Stimulated activated CD4-positive, alpha-beta T cell treated with anti-CD3 and anti-CD28 coated beads, Interleukin-12 subunit alpha, Interleukin-12 subunit beta, amount 100 ng/mL, for 24 hours (primary cell): Measurements from ENCODE around the gene OR2T2.
"Not testable (repeated sequence)": the region's sequence is repeated elsewhere in the genome, so short reads cannot be mapped to it uniquely, and the experiment has no call there.

Experiments used
- DNase-seq, 2 experiments: peaks; one replicate each; pipeline ENCODE4 v3.0.0-alpha.2; 2020; ENCODE audit warnings: low read depth in 2 of 2

OR2T2 gene, protein sequence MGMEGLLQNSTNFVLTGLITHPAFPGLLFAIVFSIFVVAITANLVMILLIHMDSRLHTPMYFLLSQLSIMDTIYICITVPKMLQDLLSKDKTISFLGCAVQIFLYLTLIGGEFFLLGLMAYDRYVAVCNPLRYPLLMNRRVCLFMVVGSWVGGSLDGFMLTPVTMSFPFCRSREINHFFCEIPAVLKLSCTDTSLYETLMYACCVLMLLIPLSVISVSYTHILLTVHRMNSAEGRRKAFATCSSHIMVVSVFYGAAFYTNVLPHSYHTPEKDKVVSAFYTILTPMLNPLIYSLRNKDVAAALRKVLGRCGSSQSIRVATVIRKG

DNA sequence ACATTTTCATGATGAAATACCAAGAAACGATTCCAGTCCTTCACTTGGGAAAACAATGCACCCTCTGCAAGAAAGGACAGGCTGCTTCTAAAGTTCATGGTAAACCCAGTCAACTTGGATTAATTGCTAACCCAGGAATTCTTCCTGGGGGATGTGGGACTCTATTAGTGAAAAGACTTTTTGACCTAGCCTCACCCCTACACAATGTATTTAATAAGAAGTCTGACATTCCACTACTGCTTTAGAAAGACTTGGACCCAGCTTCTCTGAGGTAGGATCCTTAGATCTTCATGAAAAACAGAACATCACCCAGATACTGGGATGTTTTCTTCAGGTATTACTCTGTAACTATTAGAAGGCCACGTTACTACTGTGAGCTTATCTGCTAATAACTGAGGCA lies at the start of gene OR2T2:
TSS of gene OR2T2 (plus strand) at position 239 of the 400 bp plus-strand sequence. CDS start 7,161 bp downstream, outside the sequence.
- DNase-seq = not testable (repeated sequence)

DNA sequence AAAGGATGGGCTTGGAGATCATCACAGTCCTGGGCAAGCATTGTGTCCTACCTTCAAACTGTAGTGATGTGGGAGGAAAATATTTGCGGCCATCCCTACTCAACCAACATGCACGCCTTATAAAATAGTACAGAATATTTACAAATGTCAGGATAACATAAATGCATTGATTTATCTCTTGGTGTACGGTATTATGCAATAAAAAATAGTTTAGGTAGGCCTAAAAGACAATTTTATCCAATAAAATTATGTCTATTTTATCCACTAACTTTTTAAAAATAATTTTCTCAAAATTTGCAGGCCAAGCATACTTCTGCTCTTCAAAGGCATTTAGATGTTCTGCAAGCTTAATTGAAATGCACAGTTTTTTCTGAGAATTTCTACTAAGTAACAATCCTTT lies 42.7 kb upstream of the OR2T2 start, which contains the start of gene OR2T1:
TSS of gene OR2T1 (plus strand) at position 301 of the 400 bp plus-strand sequence. CDS start 3,100 bp downstream, outside the sequence.
- DNase-seq = no peak

DNA sequence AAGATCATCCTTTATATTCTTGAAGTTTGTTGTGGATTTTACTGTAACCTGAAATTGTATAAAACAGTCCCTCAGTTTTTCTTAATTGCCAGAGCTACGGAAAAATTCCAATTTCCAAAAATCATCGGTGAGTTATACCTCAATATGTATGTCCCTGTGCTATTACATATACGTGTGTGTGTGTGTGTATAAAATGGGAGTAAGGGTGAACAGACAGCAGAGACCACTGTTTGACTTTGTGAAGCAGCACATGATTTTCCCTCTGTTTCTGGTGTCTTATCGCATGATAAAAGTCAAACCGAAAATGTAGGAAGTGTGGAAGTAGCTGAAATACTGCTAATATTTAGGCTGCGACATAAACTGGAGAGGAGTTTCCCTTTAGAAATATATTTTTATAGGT lies 41.4 kb upstream of the OR2T2 start:
- peak in 1 of 2 experiments; percentile 1 for DNase-seq

DNA sequence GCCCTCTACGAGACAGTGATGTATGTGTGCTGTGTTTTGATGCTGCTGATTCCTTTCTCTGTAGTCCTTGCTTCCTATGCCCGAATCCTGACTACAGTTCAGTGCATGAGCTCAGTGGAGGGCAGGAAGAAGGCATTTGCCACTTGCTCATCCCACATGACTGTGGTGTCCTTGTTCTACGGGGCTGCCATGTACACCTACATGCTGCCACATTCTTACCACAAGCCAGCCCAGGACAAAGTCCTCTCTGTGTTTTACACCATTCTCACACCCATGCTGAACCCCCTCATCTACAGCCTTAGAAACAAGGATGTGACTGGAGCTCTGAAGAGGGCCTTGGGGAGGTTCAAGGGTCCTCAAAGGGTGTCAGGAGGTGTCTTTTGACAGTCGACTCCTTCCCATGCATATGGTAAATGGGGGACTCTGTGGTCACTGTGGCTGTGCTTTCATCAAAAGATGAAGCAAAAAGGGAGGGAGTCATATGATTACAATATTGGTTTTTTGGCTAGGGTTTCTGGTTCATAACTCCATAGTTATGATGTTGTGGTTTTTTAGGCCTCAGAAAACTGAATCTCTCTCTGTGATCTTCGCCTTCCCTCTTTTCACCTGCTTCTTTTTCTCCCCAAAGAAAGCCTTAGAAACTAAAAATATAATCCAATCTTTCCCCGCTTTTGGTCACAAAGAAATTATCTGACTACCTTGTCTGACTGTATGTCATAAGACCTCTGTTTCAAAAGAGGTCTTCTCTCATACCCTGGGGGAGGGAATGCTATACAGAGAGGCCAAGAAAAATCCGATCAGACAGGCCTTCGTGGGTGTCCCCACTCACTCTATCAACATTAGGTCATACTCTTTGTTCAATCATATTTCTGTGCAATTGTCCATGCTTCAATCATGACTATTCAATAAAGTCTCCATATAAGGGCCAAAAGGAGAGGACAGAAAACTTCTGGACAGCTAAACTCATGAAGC lies 38.4 kb upstream of the OR2T2 start:
- DNase-seq = no peak

DNA sequence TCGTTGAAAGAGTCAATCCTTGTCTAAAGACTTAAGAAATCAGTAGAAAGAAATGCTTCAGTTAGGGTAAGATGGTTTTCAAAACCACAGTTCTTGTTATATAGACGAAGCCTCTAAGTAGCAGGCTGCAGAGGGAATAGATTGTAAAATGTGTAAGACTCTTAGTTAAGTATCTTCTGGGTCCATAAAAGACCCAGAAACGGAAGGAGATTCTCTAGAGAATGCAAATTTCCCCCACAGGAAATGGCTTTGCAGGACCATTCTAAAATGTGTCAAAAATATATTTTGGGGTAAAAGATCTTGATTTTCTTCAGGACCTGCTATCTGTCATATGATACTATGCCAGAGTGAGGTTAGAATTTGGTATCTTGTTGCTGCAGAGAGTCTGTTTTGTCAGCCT lies 29.2 kb upstream of the OR2T2 start:
- DNase-seq = no peak

DNA sequence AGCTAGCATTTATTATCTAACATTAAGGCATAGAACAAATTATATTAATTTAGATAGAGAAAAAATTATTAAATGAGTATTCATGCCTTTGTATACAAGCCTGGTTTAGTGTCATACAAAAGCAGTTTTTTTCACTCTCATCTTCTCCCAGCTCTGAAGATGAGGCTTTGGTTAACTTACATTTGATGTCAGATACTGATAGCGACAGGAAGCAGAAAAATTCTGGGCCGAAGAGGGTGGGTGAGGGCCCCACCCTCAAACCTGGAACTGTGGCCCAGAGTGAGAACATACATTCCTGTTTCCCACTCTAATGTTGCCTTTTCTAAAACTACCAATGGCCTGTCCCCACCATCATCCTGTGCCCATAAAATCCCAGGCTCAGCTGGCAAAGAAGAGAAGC lies 27.6 kb upstream of the OR2T2 start:
- no peak for DNase-seq

DNA sequence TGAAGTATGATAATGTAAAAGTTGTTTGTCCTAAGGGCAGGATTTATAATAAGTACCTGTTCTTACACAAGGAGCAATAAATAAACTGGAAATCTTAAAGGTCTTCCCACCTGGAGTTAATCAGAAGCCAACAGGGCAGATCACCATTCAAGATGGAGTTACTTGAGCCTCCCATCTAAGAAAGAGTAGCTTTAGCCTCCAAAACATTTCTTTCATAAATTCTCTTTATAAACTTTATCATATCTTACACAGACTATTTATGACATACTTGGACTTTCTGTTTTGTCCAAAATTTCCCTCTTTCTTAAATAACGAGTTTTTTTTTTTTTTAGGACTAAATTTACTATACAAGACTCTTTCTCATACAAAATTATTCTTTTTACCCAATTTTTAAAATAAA lies 24.1 kb upstream of the OR2T2 start:
- DNase-seq = no peak

DNA sequence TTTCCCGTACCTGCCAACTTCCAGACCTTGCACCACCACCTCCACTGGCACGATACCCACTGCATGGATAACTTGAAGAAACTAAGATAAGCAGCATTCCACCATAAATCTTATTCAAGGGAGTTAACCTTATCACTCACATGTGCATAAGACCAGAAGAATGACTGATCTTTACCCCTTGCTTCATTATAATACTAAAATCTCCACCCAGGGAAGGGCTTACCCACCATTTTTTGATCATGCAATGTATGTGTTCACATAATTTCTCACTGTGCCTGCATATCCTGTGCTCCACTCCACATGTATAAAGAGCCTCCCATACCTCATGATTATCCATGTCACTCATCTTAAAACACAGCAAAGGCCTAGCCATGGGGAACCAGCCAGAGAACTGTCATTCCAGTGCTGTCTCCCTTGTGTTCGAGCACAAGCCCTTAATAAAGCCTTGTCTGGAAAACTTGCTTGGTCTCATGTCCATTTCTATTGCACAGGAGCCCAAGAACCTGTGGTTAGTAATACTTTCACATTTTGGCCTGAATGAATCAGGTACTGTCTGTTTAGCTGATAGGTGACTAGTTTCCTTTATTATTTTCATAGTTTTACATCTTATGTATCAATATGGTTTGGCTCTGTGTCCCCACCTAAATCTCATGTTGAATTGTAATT lies 17.8 kb upstream of the OR2T2 start:
- DNase-seq = not testable (repeated sequence)

DNA sequence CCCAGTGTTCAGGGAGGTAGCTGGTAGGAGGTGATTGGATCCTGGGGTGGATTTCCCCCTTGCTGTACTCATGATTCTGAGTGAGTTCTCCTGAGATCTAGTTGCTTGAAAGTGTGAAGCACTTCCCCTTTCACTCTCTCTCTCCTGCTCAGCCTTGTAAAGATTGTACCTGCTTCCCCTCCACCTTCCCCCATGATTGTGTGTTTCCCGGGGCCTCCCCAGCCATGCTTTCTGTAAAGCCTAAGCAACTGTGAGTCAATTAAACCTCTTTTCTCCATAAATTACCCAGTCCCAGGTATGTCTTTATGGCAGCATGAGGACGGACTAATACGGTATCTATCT lies 17.3 kb upstream of the OR2T2 start:
- DNase-seq = not testable (repeated sequence)

DNA sequence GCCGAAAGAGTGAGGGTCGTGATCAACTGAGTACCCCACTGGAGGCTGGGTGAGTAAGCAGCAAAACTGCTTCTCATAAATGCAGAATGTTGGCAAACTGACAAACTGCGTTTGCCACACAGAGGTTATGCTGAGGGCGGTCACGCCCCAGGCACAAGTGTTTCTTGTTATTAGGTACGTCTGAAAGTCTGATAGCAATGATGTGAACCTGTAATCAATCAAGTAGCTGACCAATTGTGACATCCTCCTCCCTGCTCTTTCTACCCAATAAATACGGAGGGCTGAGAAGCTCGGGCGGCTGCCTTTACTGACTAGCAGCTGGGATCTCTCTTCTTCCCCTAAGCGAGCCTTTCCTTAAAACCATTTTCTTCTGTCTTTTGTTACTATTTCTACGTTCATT lies 13.8 kb upstream of the OR2T2 start:
- DNase-seq = not testable (repeated sequence)

DNA sequence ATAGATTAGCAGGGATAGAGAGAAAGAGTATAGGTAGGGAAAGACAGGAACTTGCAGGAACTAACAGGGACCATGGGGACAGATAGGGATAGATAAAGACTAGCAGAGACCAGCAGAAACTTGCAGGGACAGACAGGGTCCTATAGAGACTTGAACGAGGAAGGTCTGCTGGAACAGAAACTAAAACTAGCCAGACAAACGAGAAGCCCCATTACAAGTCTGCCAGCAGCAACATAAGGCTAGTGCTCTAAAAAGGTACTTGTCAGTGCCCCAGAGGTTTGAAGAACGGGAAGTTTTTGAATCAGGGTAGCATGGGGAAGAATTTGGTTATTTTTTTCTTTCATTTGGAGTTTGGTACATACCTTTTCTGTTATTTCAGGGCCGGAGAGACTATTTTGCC lies 13.2 kb upstream of the OR2T2 start:
- not testable (repeated sequence) for DNase-seq

DNA sequence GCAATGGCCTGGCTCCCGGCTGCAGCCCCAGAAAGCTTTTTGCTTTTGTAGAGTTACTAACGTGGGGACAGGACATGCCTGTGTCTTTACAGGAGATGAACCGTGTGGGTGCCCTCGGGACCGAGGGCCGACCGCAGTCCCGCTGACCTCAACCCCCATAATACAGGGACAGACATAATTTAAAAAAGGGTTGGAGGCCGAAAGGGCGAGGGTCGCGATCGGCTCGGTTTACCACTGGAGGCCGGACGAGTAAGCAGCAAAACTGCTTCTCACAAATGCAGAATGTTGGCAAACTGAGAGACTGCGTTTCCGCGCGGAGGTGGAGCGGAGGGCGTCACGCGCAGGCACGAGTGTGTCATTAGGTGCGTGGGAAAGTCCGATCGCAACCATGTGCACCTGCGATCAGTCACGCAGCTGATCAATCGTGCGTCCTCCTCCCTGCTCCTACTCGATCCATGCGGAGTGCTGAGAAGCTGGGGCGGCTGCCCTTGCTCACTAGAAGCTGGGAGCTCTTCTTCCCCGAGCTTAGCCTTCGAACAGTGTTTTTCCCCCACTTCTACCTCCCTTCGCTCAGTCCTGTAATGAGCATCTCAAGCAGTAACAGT lies 11.5 kb upstream of the OR2T2 start:
- DNase-seq = not testable (repeated sequence)

DNA sequence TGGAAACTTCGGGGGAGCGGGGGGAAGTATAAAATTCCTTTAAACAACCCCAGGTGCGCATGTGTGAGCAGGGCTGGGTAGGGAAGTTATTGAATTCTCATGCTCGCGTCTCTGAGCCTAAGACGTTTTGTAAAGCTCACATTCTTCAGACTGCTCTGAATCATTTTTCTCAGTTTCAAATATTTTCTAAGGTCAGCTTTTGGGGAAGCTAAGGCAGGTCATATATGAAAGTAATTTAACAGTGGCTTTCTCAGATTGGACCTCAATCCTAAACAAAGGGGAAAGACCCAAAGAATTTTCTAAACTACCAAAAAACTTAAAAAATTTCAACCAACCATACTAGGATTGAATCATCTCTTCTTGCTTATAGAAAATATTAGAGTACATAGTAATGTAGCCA lies 10.5 kb upstream of the OR2T2 start:
- not testable (repeated sequence) for DNase-seq

DNA sequence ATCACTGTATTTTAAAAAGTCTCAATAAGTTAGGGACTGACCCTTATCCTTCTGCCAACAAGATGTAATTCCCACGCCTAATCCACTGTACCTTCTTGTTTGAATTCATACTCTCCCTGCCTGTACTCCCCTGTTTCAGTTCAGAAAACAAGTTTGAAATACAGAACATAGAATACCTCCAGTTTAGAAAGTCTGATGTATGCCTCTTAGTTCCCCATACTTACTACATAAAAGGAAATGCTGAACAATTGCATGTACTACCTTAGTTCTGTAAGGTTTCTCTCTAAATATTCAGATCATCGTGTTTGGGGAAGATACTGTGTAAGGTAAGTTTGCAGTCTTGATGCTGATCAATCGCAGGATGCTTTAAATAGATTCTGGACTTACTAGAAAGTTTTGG lies 9.1 kb upstream of the OR2T2 start:
- not testable (repeated sequence) for DNase-seq

DNA sequence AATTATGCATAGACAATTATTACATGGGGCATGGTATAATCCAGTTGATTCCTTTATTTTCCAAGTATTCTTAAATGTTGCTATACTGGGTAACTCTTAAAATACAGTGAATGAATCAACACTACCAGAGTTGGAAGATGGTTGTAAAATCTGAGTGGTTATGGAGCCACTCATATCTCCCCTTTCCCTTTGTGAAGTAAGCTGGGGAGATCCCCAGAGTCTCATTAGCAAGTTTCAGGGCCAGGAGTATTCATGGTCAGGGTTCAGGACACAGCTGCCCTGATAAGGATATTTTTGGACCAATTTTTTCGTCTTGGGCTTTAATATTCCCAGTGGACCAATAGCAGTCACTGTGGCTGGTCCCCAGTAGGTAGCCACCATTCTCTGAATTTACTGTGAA lies 6.8 kb upstream of the OR2T2 start:
- DNase-seq = not testable (repeated sequence)

DNA sequence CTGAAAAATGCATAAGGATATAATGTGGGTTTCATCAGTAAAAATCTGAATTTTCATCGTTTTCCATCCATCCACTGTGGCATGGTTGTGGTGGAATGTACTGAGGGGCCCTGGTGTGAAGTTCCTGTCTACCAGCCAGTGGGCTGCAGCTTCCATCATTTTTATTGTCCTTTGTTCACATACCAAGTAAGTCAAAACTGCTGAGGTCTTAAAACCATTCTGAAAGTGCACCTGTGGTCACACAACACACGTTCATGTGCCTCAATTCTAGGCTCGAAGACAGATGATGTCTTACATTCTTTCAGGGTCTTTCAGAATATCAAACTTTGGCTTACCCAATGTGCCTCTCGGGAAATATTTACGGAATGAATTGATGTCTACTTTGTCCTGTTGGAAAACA lies 6.2 kb upstream of the OR2T2 start:
- not testable (repeated sequence) for DNase-seq

DNA sequence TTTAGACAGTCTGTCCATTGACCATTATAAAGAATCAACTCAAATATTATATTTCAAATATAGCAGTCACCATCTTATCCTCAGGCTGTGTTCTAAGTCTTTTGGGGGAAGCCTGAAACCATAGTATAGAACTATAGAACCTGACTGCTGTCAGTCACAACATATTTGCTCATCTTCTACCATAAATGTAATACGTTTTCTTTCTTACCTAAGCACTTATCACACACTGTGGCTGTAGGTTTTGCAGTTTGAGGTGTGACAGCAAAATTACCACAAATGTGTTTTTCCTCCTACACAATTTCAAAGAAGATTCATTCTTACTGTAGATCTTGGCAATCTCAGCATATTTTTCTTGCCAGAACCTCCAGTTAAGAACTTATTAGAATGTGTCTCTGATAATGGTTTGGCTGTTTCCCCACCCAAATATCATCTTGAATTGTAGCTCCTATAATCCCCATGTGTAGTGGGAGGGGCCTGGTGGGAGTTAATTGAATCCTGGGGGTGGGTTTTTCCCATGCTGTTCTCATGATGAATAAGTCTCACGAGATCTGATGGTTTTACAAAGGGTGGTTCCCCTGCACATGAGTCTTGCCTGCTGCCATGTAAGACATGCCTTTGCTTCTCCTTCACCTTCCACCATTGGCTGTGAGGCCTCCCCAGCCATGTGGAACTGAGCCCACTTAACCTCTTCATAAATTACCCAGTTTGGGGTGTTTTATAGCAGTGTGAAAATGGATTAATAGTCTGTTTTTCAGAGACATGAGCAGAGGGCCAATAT lies 2.7 kb upstream of the OR2T2 start:
- not testable (repeated sequence) for DNase-seq

DNA sequence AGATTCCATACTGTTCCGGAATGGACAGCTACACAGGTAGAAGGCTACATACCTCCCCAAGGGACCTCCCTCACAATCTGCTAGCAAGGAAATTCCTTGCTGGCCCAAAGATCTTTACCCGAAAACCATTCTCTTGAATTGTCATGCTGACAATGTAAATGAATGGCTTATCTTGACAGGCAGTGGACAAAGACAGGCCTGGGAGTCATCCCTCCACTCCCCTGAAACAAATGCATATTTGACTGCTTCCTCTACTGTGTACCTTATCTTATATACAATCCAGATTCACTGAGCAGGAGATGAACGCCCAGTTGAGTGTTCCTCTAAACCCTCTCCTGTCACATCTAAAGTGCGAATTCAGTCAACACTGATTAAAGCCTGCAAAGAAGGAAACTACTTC lies 834 bp upstream of the OR2T2 start:
- not testable (repeated sequence) for DNase-seq

DNA sequence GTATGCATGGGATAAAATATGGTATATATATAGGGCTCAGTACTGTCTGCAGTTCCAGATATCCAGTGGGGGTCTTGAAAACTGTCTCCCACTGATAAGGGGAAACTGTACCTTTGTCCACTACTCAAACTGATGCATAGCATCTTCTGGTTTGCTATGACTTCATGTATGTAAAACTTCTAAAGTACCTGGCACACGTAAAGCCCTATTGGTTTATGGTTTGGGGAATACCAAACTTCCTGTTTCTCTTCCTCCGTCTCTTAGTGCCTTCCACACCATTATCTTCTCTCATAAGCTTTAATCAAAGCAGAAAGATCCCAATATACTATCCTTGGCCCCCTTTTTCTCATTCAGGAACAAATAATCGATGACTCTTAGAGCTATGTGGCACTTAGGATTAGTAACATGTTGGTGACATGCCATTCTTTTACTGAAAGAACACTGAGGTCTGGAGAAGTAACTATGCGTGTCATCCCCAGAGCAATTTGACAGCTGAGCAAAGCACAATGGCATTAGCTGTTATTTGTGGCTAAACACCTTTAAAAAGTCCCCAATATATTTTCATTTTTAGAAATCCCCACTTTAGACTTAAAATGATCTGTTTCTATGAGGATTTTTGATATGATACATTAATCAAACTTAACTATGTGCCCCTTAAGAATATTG lies 3.1 kb downstream of the OR2T2 start:
- DNase-seq = not testable (repeated sequence)

DNA sequence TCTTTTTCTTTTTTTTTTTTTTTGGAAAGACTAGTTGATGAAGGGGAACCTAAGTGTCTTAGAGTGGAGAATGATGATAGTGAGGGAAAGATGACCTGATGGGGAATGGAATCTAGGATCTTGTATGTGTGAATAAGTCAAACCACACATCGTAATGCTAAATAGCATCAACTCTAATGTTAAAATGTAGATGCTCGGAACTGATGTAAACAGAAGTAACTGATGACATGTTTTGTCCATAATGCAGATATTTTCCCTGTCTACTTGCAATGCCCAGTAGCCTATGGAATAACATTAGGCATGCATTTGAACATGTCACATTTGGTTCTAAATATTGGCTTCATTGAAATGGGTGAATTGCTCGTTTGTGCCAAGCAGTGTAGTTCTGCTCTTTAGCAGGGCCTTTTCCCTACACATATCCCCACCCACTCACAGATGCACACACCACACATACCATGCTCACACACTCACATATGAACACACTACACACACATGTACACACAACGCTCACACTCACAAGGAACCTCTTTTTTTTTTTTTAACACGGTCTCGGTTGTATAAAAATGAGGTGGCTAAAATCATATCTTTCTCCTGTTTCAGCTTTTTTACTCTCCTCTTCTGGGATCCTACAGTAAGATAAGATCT lies 4.5 kb downstream of the OR2T2 start:
- not testable (repeated sequence) for DNase-seq
